Neural progenitor cell (in vitro differentiated cells): ENCODE data around the gene CHRDL2.

Source experiments
- CTCF ChIP-seq: fragments of 200-600 bp; sonication (generic); IDR thresholded peaks from 2 replicates; pipeline ENCODE4 v1.5.1; 2017; ENCODE audit warnings: antibody characterized with exemption, mild to moderate bottlenecking
- EZH2 ChIP-seq: fragments of 200-600 bp; sonication (generic); IDR thresholded peaks from 2 replicates; pipeline ENCODE4 v1.6.1; 2017; ENCODE audit warnings: antibody characterized with exemption, mild to moderate bottlenecking, moderate library complexity
- EZH2phosphoT487 ChIP-seq: fragments of 200-600 bp; sonication (generic); IDR thresholded peaks from 2 replicates; pipeline ENCODE4 v1.6.1; 2017; ENCODE audit warnings: antibody characterized with exemption

- TF ChIP-seq CTCF (no peak), EZH2 (no peak), EZH2phosphoT487 (no peak)
These were observed 3.3 kb upstream of the CHRDL2 start for GRCh38 chr11:74734559-74734925.
